HG02623 (cell line): ENCODE data around the gene STK39.

ENCODE experiments used
- ATAC-seq: cut with Tn5 transposase; IDR thresholded peaks from one replicate; pipeline ENCODE4 v1.9.1; 2021; ENCODE audit warnings: moderate library complexity; ENCODE audit not compliant: unreplicated experiment

Gene STK39

GRCh38 chr2:168210895-168211570 is 36.4 kb downstream of the STK39 start:
- ATAC-seq = no peak

GRCh38 chr2:168210216-168210894 is 37.0 kb downstream of the STK39 start:
- ATAC-seq = no peak

GRCh38 chr2:168208652-168209051 is 38.7 kb downstream of the STK39 start:
- no peak for ATAC-seq

- ATAC-seq = no peak
Observed at GRCh38 chr2:168207851-168208250, 39.5 kb downstream of the STK39 start.

- no peak for ATAC-seq
Observed at GRCh38 chr2:168203762-168204693, 43.4 kb downstream of the STK39 start.

GRCh38 chr2:168201584-168202116 is 45.7 kb downstream of the STK39 start:
- ATAC-seq = no peak

- no peak for ATAC-seq
Observed at GRCh38 chr2:168200930-168201583, 46.3 kb downstream of the STK39 start.

GRCh38 chr2:168198476-168199207 is 48.8 kb downstream of the STK39 start:
- no peak for ATAC-seq

GRCh38 chr2:168196764-168197180 is 50.6 kb downstream of the STK39 start:
- ATAC-seq = no peak

- peak; percentile 93 for ATAC-seq
Observed at GRCh38 chr2:168194784-168195522, 52.4 kb downstream of the STK39 start.

- no peak for ATAC-seq
Observed at GRCh38 chr2:168192839-168193616, 54.4 kb downstream of the STK39 start.

GRCh38 chr2:168191955-168192785 is 55.2 kb downstream of the STK39 start:
- no peak for ATAC-seq

- ATAC-seq = no peak
Observed at GRCh38 chr2:168190590-168191336, 56.6 kb downstream of the STK39 start.

- no peak for ATAC-seq
Observed at GRCh38 chr2:168189835-168190569, 57.4 kb downstream of the STK39 start.

GRCh38 chr2:168188002-168188401 is 59.4 kb downstream of the STK39 start:
- no peak for ATAC-seq

- no peak for ATAC-seq
Observed at GRCh38 chr2:168186452-168186851, 60.9 kb downstream of the STK39 start.
